Measurements from ENCODE around the gene ZNF773.
"Not testable (repeated sequence)": the region's sequence is repeated elsewhere in the genome, so short reads cannot be mapped to it uniquely, and the experiment has no call there.

GRCh38 chr19:57488299-57488644 lies 11.5 kb upstream of the ZNF773 start:
- not testable (repeated sequence) for TF ChIP-seq CTCF (IDR thresholded peaks at IDR 0.05); EP300 (IDR thresholded peaks at IDR 0.05; ENCODE audit: low read depth); POLR2AphosphoS5 (IDR thresholded peaks at IDR 0.05); POLR2A (IDR thresholded peaks at IDR 0.05)
